Epithelial cell of proximal tubule (primary cell): ENCODE data around the gene AOPEP. TPM values are rescaled to one million over a fixed set of nuclear protein-coding genes. Genes with fewer than 3 reads are reported as not detected.
A peak's percentile ranks its signal among the peaks of the same experiment; 100 is the strongest.

ENCODE experiments used
- DNase-seq: peaks from one replicate; pipeline ENCODE4 v3.0.0-alpha.2; 2011; ENCODE audit warnings: low read depth
- H3K4me3 ChIP-seq: 2 replicates; pipeline ENCODE4 v1.5.1; 2011; ENCODE audit warnings: low read depth, mild to moderate bottlenecking, low read length
- total RNA-seq: library from RNA; depleted of rRNA; stranded (reverse); fragments of >200 nt; gene quantifications from 2 replicates; pipeline ENCODE4 v1.2.3, GENCODE V29; 2015
- TF ChIP-seq, protein P1 (sequence below): conservative IDR thresholded peaks from 2 replicates; pipeline ENCODE4 v1.5.1; 2012; ENCODE audit warnings: low read depth, mild to moderate bottlenecking, low read length

AOPEP gene
- total RNA-seq, 1 donor from 2014 or later: 27.0 TPM

DNA sequence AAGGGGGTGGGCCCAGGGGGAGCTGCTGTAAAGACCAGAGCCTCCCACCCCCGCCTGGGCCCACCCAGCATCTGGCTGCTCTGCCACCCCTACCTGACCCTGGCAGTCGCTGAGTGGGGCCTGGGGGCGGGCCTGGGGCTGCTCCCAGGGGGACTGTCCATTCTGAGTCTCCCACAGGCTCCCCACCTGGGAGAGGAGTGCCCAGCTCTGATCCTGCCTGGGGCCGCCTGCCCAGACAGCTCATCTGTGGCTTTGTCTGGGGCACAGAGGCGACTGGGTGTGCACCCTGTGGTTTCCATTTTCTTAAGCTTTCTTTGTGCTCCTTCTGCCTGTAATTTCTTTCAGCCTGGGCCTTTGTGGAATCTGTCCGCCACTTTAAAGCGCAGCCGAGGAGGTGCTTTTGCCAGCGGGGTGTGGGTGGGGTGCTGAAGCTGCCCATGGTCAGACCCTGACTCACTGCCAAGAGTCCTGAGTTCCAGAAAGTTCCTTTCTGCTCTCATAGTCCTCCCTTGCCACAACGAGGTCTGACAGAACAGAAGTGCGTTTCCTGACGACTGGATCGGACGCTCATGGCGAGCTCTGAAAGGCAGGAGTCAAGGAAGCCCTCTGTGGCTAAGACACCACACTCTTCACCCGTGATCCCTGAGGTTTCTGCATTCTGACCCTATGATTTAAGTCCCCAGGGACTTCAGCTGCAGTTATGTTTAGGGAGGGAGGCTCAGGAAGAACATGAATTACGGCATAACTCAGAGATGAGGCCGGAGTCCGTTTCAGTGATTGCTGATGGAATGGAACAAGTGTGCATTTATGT is 366.0 kb downstream of the AOPEP start:
- H3K4me3 ChIP-seq: no peak overlapping the region
- no peak for DNase-seq
- TF ChIP-seq, protein P1, sequence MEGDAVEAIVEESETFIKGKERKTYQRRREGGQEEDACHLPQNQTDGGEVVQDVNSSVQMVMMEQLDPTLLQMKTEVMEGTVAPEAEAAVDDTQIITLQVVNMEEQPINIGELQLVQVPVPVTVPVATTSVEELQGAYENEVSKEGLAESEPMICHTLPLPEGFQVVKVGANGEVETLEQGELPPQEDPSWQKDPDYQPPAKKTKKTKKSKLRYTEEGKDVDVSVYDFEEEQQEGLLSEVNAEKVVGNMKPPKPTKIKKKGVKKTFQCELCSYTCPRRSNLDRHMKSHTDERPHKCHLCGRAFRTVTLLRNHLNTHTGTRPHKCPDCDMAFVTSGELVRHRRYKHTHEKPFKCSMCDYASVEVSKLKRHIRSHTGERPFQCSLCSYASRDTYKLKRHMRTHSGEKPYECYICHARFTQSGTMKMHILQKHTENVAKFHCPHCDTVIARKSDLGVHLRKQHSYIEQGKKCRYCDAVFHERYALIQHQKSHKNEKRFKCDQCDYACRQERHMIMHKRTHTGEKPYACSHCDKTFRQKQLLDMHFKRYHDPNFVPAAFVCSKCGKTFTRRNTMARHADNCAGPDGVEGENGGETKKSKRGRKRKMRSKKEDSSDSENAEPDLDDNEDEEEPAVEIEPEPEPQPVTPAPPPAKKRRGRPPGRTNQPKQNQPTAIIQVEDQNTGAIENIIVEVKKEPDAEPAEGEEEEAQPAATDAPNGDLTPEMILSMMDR: no peak

DNA sequence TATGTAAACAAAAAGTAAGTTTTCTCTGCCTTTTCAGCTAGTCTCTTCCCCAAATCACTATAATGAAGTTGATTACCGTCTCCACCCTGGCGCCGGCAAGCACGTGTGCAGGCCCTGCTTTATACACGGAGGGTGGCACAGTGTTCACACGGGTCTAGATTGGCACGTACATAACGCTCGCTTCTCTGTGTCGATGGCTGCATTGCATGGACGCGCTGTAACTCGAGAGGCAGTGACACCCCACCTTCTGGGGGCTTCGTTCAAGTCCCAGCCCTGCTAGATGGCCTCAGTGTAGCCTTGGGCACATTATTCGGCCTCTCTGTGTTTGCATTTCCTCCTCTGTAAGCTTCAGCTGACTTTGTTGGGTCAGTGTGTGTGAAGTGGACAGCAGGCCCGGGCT is 367.1 kb downstream of the AOPEP start:
- TF ChIP-seq, protein P1: no peak
- no peak for DNase-seq
- no peak overlapping the region for H3K4me3 ChIP-seq

DNA sequence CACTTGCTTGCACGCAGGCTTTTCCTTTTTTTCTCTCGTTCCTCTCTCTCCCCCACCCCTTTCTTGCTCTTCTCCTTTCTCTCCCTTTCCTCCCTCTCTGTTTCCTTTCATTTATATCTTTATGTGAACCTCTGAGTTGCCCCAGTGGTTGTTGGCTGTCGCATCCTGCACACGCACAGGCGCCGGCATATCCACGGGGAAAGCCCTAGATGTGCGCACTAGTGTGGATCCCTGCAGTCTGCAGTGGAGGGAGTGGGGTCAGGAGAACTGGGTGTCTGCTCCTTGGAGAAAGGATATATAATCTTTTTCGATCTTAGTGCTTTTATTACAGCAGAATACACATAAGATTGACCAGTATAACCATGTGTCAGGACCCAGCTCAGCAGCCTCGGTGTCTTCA is 367.5 kb downstream of the AOPEP start:
- TF ChIP-seq, protein P1: no peak
- DNase-seq: no peak
- no peak overlapping the region for H3K4me3 ChIP-seq

DNA sequence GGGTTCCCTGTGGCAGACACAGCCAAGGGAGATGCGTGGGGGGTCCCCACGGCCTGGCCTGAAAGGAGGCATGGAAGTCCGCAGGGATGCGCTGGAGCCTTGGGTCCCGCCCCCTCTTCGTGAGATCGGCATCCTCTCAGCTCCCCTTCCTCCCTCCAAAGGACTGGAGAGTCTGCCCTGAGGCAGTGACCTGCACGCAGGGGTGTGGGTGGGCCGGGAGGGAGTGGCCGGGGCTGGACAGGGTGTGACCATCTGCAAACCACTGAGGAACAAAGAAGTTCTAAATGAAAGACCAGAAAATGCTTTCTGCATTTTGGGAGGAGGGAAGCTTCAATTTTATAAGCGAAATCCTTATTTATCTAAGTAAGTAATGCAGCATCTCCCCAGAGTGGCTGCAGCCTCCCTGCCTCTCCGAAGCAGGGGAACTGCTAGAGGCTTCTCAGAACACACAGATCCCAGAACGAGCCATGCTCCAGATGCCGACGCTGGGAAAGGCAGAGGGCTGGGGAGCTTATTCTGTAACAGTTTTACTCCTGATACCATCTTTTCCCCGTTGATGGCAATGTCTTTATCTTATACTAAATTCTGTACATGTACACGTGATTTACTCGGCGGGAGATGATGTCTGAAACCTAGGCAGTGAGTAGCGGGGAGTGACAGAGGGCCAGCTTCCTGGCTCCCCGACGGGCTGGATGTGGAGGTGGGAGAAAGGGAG is 369.3 kb downstream of the AOPEP start:
- TF ChIP-seq, protein P1: no peak
- DNase-seq: no peak
- H3K4me3 ChIP-seq: no peak overlapping the region

DNA sequence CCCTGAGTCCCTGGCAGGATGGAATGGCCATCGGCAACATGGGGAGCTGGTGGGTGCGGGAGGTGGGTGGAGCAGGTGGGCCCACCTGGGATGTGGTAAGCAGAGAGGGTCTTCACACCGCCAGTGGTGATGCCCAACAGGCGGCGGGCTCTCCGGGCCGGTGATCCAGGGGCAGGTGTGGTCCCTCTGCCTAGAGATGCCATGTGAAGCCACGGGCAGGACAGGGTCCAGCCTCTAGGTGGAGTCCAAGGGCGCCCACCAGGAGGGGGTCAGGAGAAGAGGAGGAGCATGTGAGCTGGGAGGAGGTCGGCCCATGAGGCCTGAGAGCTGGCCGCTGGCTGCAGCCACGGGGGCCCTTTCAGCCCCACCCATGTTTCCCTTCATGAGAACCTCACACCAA is 369.9 kb downstream of the AOPEP start:
- TF ChIP-seq, protein P1: no peak
- H3K4me3 ChIP-seq: no peak overlapping the region
- DNase-seq: no peak

DNA sequence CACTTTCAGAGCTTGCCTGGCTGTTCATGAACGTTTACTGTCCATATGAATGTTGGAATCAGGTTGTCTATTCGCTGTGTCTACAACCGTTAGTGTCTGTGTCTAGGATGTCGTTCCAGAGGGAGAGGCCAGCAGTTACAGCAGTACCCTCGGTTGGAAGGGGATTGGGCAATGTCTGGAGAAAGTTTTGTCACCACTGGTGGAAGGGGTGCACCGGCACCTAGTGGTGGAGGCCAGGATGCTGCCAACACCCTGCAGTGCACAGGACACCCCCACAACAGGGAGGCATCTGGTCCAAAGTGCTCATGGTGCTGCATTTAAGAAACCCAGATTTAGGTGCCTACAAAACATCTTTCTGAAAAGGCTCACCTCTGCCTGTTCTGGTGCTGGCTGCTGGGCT is 370.3 kb downstream of the AOPEP start:
- TF ChIP-seq, protein P1: peak; percentile 2
- no peak overlapping the region for H3K4me3 ChIP-seq
- DNase-seq: no peak
